ENCODE results near the gene FHDC1.

The FHDC1 gene

DNA sequence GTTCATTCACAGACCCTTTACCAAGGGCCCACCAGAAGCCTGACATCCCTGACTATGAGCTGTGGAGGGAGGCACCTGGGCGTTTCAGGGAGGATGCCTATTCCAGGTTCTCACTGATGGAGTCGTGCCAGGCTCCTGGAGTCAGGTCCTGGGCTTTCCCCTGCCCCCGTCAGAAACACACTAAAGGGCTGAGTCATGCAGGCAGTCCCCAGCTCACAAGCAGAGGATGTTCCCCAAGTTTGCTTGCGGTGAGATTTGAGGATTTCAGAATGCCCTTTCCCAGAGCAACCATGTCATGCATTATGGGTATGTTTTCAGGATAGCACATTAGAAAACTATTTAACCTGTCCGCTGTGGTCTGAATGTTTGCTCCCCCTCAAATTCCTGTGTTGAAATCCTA, 45.2 kb downstream of the FHDC1 start:
- DNase-seq (ENCODE audit: low read depth): no peak

DNA sequence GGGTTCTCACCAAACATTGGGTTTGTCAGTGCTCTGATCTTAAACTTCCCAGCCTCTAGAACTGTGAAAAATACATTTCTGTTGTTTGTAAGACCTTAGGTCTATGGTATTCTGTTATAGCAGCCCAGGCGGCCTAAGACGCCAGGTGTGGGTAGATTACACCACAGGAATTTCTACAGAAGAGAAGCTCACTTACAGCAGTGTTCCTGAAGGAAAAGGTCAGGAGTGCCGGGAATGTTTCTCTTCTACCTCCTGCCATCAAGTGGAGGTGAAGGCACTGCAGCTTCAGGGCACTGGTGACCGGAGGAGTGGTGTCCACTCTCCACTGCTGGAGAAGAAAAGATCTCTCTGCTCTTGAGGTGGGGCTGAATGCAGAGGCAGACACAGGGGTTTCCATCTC, 45.7 kb downstream of the FHDC1 start:
- no peak for DNase-seq (ENCODE audit: low read depth)

- no peak for DNase-seq (ENCODE audit: low read depth)
Observed at GRCh38 chr4:152983221-152983620, 47.1 kb downstream of the FHDC1 start.

DNA sequence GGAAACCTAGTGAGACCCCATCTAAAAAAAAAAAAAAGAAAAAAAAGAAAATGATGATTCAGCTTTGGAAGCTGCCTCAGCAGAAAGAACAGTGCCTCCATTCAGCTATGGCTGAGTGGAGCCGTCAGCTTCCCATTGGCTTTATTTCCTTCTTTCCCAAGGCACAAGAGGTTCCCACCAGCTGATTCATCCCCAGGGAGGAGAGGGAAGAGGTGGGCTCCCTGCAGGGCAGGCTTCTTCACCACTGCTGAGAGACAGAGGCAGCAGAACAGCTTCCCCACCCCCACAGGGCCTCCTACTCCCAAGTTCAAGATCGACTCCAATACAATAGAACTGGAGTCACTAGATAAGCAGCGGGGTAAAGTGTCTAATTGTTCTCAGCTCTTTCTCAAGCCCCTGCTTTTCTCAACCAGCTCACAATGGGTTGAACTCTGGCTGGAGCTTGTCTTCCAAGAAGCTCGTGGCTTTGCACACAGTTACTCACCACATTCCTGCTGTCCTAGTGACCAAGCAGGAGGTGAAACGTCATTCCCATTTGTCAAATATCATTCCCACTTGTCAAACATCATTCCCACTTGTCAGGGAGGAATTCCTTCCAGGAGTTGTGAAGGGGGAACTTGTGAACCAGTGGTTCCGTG, 47.8 kb downstream of the FHDC1 start:
- DNase-seq (ENCODE audit: low read depth): peak; percentile 43

DNA sequence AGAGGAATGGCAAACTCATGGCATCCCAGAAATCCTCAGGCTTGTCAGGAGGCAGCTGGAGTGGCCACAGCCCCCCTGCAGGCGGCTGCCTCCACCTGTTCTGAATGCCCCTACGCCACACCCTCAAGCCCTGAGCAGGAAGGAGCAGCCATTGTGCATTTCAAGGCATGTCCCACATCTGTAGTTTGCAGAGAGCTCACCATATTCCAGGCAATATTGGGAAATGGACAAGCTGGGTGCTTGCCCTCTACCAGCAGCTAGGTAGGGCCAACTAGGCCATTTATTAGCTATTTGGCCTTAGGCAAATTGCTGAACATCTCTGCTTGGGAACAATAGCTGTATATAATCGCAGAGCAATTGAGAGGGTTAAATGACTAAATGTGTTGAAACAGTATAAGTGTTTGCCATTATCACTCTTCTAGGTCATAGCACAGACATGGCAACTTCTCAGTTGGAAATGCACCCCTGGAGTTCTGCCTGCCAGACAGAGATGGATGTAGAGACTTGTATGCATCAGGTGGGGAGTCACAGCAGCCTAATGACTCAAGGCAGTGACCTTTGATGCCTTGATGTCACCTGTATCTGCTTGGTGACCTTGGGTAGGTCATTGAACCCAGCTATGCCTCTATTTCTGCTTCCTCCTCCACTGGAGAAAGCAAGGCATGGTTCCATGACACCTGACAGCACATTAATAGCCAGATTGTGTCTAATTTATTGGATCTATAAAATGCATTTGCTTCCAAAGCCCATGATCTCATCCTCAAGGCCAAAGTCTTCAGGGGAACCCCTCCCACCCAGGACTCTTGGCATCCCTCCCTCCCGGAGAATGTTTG, 52.8 kb downstream of the FHDC1 start:
- no peak for DNase-seq (ENCODE audit: low read depth)

DNA sequence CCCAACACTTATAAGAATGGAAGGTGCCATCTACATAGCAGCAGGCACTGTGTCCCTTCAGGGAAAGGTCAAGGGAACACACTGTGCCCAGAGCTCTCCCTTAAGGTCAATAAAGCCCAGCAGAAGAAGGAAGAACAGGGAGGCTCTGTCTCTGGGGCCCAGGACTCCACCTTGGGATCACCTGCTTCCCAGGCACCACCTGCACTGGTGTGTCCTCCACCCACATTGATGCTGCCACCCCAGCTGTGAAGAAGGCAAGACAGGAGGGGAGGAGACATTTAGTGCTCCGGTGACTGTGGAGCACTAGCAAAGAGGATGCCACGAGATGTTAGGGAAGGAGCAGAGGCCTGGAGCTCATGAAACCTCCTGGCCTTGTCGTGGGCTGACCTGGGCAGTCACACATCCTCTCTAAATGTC, 53.4 kb downstream of the FHDC1 start:
- no peak for DNase-seq (ENCODE audit: low read depth)

- DNase-seq (ENCODE audit: low read depth): no peak
Observed at GRCh38 chr4:152990471-152991131, 54.5 kb downstream of the FHDC1 start.

- no peak for DNase-seq (ENCODE audit: low read depth)
Observed at GRCh38 chr4:152991398-152991797, 55.3 kb downstream of the FHDC1 start.

DNA sequence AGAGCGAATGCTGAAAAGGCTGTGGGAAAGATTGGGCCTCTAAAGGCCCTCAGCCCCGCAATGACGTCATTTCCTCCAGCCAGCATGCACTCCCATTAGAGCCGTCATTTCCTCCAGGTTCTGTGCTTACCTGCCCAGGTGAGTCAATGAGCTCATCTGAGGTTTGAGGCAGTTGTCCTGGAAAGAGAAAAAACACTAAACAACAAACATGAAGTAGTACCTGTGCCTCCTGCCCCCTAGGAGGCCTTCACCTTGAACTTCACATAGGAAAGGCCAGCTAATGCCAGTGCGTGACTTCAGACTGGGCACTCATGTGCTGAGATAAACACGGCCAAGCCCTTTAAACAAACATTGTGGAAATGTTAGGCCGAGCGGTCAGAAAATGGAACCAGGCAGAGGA, 55.9 kb downstream of the FHDC1 start:
- DNase-seq (ENCODE audit: low read depth): no peak

GRCh38 chr4:152992466-152992865, 56.3 kb downstream of the FHDC1 start:
- no peak for DNase-seq (ENCODE audit: low read depth)

GRCh38 chr4:152994038-152994437, 57.9 kb downstream of the FHDC1 start:
- no peak for DNase-seq (ENCODE audit: low read depth)

DNA sequence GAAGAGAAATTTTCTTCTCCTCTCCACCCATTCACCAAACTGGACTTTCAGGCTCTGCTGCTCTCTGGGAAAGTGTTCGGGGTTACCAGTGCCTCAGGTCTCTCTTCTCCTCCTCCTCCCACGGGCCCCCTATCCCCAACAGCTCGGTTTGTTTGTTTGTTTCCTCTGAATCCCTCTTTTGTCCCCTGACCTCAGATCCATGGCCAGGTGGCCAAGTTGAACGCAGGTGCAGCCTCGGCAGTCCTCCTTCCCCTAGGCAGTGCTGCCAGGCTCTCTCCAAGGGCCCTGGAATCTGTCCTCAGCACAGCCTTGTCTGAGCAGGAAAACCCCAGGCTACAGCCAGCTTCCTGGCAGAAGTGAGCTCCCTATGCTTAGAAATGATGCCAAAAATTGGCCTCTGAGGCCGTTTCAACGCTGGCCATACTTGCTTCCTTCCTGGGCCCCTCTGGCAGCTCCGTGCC, 60.0 kb downstream of the FHDC1 start:
- no peak for DNase-seq (ENCODE audit: low read depth)

DNA sequence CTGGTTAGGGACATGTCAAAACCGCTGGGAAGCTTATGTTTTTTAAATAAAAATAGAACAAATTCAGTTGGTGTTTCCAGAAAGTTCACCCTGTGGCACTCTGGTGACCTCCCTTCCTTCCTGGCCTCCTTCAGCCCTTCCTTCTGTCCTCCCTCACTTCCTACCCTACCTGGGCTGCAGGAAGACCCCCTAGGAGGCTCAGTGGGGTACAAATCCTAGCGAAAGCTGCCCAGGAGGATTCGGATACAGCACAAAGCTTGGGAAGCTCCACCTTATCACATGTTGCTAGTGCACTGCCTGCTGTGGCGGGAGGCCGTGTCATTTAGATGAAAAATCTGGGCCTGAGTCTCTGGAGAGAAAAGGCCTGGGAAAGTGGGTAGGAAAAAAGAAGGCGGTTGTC, 60.5 kb downstream of the FHDC1 start:
- DNase-seq (ENCODE audit: low read depth): no peak

- DNase-seq (ENCODE audit: low read depth): no peak
Observed at GRCh38 chr4:152997288-152997687, 61.2 kb downstream of the FHDC1 start.

DNA sequence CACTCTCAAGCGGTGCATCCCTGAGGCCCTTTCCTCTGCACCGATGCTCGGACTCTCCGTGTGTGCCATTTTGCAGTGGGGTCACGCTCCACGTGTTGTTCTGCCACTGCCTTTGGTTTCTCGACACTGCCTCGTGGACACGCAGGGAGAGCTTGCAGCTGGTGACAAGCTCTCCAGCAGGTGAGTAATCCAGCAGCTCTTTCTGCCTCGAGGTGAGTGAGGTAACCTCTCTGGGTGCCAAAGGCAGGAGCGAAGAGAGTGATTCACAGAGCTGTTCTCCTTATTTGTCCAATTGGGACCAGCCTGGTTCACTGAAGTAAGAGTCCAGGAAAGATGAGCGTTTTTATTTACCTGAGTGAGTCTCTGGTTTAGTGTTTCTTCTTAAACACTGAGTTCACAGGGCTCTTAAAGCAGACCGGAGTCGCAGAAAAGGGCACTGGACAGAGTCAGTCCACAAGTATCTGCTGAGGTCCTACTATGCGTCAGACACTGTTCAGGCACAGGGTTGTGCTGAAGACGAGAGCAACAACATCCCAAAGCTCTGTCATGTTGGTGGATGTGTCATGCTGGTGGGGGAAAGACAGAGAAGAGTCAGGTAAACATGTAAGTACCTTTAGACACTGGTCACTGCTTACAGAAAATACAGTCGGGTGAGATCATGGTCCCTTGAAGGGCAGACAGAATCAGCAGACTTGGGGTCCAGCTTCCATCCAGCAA, 61.8 kb downstream of the FHDC1 start:
- DNase-seq (ENCODE audit: low read depth): no peak

DNA sequence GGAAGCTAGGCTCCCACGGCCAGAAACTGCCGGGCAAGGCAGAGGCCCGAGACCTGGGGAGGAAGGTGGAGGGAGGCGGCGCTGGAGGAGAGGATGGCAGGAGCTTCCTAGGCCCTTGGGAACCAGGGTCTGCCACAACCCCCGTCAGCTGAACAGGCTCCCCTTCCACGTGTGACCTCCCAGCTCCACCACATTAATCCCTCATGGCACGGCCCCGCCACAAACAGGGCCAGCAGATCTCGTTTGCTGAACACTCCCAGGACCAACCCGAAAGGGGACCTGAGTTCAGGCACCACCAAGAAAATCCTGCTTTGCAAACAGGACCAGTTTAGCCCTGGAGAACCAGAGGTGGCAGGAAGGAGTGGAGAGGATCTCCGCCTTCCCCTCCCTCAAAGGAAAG, 62.7 kb downstream of the FHDC1 start:
- no peak for DNase-seq (ENCODE audit: low read depth)

DNA sequence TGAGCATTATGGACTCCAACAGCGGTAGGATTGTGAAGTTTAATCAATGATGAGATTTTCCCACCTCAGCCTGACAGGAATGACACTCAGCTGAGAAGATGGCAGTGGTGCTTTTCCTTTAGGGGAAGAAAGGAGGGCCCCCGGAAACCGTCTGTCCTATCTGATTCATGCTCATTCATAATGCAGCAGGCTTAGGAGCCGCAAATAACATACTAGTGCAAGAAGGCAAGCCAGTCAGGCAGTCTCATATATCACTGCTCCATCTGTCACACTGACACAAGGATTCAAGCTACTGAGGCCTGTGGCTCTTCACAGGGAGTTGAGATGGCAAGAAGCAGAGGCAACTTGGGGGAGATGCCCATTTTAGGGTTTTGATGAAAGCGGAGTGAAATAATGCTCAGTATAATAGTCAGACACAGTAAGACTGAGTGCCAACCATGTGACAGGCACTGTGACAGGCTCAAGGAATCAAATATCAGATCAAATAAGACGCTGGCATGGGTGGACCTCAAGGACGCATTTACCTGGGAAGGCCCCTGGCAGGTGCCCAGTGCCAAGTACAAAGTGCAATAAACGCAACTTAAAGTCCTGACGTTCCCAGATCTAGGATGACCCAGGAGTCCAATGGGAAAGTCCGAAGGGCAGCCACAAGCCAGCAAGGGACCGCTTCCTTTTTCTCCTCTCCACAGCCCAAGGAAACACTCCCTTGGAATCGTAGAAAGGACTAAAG, 63.4 kb downstream of the FHDC1 start:
- no peak for DNase-seq (ENCODE audit: low read depth)

DNA sequence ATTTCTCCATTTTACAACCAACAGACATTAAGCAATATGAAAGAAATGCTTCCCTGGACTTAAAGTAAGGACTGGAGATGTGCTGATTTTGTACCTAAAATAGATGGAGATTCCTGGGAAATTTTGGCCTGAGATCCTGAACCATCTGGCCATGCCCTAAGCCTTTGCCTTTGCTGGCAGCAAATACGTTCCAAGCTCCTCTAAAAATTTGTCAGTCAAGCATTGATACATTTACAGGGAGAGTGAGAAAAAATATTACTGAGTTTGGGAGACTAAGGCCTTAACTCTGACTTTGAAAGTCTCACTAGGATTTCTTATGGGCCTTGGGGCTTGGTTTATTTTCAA, 63.9 kb downstream of the FHDC1 start:
- DNase-seq (ENCODE audit: low read depth): no peak

GRCh38 chr4:153001626-153002025, 65.5 kb downstream of the FHDC1 start:
- no peak for DNase-seq (ENCODE audit: low read depth)

DNA sequence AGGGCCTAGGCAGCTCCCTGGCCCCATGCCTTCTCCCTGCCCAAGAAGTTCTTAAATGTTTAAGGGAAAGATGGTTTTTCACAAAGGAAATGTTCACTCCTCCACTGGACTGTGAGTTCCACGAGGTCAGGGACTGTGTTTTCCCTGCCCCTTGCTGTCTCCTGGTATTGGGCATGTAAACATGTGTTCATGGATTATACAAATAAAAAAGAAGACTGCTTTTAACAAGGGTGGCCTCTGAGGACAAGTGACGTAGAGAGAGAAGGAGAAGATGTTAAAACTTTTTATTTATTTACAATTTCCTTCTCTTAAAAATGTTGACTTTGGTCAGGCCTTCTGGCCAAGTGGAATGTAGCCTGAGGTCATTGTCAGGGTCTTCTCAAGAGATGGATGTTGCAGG, 66.0 kb downstream of the FHDC1 start:
- DNase-seq (ENCODE audit: low read depth): no peak

DNA sequence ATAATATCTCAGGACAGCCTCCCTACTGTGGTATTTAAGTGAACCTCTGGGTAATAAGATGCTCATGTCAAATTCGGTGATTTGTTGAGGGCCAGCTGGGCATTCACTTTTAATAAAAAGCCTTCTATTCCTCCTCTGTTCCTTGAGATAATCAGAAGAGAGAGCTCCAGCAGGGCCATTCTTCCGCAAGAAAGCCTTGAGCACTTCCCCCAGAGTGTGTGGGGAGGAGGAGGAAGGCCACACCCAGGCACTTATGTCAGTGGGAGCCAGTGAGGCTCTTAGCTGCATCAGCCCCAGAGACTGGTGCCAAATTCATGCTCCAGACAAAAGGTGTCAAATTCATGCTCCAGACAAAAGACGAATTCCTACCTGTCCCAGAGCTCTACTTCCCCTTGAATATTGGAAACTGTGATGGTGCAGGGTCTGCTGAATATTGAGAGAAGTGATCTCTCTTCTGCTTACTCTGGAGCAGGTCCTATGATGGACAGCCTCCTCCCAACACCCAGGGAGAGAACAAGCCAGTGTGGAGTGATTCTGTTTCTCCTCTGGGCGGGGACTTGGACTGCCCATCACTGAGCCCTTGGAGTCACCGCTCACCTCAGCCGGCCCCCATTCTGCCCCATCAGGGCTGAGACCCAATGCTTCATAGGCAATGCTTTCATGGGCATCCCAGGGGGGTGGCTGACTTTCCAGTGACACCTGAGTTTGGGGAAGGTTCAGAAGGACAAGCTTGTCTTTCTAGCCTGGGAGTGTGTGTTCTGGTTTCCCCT, 68.1 kb downstream of the FHDC1 start:
- DNase-seq (ENCODE audit: low read depth): no peak
